ENCODE measurements around the gene ALCAM.
"Not testable (repeated sequence)": the region's sequence is repeated elsewhere in the genome, so short reads cannot be mapped to it uniquely, and the experiment has no call there.

ALCAM gene

DNA sequence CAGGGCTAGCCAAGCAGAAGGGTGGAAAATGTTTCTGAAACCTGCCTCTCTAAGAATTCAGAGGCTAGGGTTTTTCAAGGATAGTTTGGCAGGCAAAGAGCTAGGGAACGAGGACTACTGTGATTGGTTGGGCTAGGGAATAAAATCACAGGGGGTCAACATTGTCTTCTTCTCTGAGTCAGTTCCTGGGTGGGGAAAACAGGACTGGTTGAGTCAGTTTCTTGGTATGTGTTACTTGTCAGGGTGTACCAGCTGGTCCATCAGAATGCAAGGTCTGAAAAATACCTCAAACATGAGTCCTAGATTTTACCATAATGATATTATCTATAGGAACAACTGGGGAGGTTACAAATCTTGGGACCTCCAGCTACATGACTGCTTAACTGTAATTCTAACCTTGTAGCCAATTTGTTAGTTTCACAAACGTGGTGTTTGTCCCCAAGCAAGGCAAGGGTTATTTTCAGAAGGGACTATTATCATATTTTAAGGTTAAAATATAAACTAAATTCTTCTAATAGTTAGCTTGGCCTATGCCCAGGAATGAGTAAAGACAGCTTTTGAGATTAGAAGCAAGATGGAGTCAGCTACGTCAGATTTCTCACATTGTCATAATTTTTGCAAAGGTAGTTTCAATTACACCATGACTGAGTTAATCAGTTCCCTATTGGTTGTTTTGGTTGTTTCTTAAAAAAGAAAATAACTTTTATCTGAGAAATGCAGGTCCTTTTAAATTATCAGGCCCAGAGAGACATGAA, 231.5 kb downstream of the ALCAM start:
- no peak for DNase-seq (ENCODE audit: low spot score)

GRCh38 chr3:105599350-105599749, 232.6 kb downstream of the ALCAM start:
- DNase-seq (ENCODE audit: low spot score), result no peak

DNA sequence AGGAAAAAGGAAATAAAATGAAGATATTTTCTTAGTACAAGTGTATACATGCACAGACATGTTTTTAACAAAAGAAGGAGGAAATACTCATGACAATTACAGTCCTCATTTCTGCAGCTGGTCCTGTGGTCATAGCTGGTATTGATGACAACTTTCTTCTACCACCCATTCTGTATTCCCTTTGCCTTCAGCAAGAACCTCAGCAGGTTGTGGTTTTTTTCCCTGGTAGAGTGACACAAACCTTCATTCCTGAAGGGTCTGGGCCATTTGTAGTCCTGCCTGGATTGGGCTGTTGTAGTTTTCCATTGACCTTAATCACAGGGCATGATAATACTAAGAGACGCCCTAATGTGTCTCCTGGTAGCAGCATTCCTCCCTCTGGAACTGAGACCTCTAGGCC, 235.0 kb downstream of the ALCAM start:
- DNase-seq (ENCODE audit: low spot score), result not testable (repeated sequence)

GRCh38 chr3:105602286-105602685, 235.6 kb downstream of the ALCAM start:
- DNase-seq (ENCODE audit: low spot score), result not testable (repeated sequence)

- DNase-seq (ENCODE audit: low spot score), result not testable (repeated sequence)
Observed at GRCh38 chr3:105603516-105603915, 236.8 kb downstream of the ALCAM start.

GRCh38 chr3:105606016-105606415, 239.3 kb downstream of the ALCAM start:
- no peak for DNase-seq (ENCODE audit: low spot score)

DNA sequence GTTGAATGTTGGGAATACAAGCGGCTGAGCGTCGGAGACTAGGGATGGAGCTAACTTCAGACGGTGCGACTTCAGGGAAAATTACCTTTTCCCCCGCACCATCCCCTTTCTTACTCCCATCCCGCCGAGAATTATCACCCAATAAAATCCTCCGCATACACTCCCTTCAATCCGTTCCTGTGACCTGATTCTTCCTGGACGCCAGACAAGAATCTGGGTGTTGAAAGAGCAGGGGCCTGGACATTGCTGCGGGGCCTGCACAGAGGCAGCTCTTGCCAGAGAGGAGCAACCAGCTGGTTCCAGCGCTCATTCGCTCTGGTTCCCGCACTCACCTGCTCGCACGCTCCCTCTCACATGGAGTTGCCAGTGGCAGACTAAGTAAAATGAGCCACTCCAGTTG, 241.9 kb downstream of the ALCAM start:
- no peak for DNase-seq (ENCODE audit: low spot score)

DNA sequence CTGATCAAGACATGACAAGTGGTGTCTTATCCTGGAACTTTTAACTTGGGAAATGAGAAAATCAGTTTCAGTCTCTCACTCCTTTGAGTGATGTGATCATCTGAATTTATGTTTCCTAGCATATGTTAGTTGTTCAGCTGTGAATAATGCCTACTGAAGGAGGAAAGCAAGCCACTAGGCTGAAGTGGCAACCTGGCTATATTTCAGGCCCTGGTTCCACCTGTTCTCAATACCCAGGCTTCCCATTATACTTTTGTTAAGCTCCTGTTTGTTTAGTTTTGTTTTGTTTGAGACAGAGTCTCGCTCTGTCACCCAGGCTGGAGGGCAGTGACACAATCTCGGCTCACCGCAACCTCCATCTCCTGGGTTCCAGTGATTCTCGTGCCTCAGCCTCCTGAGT, 243.8 kb downstream of the ALCAM start:
- no peak for DNase-seq (ENCODE audit: low spot score)

DNA sequence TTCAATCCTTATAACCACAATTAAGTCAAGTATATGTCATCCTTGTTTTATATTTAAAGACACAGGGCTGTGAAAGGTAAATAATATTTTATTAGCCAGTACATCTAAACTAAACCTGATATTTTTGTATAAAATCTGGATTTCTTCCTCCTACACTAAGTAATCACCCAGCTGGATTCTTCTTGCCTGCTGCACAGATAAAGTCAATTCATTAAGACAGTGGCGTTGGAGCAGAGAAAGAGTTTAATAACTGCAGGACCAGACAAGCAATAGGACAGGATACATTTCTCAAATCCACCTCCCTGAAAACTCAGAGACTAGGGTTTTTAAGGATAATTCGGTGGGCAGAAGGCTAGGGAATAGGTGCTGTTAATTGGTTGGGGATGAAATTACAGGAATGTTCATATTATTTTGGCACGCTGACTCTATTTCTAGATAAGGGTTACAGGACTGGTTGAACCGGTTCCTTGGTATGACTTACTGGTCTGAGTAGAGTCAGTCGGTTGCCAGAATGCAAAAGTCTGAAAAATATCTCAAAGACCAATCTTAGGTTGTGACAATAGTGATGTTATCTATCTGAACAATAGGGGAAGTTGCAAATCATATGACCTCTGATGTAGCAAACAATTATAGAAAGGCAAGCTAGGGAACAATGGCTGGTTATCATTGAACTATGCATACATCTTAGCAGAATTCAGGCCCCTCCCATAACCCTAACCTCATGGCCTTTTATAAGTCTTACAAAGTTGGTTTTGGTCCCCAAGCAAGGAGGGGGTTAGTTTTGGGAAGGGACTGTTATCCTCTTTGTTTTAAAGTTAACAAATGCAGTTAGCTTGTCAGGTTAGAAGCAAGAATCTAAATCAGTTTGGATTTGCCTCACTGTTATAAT, 244.8 kb downstream of the ALCAM start:
- no peak for DNase-seq (ENCODE audit: low spot score)

DNA sequence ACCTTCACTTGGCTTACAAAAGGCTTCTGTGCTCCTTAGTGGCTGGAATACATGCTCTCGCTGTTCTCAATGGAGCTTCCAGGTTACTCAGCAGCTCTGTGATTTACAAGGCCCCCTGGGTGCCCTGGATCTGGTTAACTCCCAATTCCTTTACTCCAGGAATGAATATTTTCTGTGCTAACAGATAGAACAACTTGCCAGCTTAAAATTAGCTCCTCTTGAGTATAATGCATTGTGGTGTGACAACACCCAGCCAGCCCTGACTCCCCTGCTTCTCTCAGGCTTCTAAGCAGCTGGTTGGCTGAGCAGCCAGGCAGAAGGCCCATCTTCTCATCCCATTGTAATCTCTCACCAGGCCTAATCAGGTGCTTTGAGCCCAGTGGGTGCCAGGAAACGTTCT, 246.4 kb downstream of the ALCAM start:
- DNase-seq (ENCODE audit: low spot score), result no peak

DNA sequence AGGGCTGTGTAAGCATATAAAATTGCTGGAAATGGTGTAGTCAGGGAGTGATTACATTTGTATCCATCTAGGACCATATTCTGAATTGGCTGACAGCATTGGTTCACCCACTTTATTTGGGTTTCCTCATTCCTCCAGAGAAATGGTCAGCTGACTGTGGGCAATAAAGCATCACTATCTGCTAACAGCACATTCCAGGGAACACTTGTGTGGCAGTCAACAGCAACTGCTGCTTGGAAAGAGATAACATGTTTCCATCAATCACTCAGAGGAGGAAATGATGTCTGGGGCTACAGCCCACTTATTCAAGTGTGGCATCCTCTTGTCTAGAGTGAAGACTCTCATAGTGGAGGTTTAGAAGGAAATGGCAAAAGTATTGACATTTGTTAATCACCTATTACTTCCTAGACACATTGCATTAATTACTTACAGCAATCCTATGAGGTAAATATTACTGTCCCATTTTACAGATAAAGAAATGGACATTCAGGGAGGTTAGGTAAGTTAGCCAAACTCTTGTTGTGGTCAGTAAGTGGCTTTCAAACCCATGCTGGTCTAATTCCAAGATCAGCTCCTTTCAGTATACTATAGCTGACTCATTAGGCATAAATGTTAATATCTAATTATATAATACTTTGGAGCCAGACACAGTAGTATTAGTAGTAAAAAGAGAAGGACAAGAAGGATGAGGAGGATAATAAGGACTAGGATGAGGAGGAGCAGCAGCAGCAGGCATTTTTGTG, 247.8 kb downstream of the ALCAM start:
- DNase-seq (ENCODE audit: low spot score), result no peak

- no peak for DNase-seq (ENCODE audit: low spot score)
Observed at GRCh38 chr3:105615814-105616213, 249.1 kb downstream of the ALCAM start.

DNA sequence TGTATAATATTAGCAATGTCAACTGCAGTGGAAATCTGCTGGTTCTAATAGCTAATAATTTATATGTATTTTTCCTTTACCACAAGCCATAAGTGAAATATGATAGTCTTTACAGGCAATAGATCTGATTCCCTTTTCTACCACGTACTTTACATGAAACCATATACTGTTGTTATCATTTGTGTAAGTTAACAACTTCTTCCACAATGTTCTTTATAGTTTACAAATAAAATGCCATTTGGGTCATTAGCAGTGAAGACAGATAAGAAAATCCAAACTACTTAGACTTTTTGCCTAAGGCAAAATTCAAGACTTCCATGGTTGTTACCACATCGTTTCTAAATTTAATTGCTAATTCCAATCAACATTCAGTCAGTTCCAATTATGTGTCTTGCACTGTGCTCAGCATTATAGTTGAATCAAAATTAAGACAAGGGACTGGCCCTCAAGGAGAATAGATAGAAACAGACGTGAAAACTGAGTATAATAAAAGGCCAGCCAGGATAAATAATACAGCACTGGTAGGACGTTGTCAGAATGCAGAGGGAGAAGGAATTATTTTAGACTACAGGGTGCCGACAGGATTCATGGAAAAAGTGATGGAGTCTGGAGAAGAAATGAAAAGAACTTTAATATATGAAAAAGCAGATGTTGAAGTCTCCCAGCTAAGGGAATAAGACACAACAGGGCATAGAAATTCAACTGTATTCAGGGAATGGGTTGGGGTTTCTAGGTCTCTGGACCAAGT, 249.8 kb downstream of the ALCAM start:
- DNase-seq (ENCODE audit: low spot score), result no peak

DNA sequence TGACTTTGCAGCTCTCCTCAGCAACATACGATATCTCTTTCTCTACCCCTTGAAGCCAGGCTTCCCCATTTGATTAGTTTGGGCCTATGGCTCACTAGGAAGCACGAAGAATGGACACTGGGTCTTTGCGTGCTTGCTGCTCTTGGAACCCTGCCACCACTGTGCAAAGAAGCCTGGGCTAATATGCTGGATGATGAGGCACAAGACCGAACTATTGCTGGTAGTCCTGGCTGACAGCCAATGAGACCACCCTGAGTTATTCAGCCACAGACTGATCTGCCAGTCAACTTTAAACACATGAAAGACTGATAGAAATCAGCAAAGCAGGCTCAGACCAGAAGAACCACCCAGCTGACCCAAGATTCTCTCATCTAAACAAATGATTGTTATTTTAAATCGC, 251.8 kb downstream of the ALCAM start:
- no peak for DNase-seq (ENCODE audit: low spot score)

DNA sequence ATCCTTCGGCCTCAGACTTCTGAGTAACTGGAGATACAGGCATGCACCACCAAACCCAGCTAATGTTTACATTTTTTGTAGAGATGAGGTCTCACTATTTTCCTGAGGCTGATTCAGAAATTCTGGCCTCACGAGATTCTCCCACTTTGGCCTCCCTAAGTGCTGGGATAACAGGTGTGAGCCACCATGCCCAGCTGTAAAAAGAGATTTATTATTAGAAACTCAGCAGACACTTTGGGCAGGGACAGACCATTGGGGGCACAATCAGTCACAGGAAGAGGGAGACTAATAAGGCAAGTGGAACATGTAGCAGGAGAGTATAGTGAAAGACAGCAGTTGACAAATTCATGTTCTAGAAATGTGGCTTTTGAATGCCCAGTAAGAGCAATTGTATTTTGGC, 252.9 kb downstream of the ALCAM start:
- no peak for DNase-seq (ENCODE audit: low spot score)

GRCh38 chr3:105620236-105620635, 253.5 kb downstream of the ALCAM start:
- no peak for DNase-seq (ENCODE audit: low spot score)

- no peak for DNase-seq (ENCODE audit: low spot score)
Observed at GRCh38 chr3:105622169-105622568, 255.5 kb downstream of the ALCAM start.

Measured in germinal center (tissue), 1 donor.